ENCODE measurements around the gene TMC8. TPM values are rescaled to one million over a fixed set of nuclear protein-coding genes. Genes with fewer than 3 reads are reported as not detected.

The TMC8 gene
- total RNA-seq, 1 donor from 2014 or later = 1.3 TPM

GRCh38 chr17:78122931-78123249, 7.7 kb upstream of the TMC8 start:
- Histone ChIP-seq H3K4me1 (peaks cover 52% of the 10 kb centered on the region), H3K4me3 (no peak overlapping the region), H3K27ac (replicated peaks) (no peak overlapping the region), H3K36me3 (peaks cover 66% of the 10 kb centered on the region), H3K27me3 (ENCODE audit: low read depth) (no peaks in the 10 kb centered on the region), H3K9me3 (replicated peaks) (no peaks in the 10 kb centered on the region)
- TF ChIP-seq, protein P1, sequence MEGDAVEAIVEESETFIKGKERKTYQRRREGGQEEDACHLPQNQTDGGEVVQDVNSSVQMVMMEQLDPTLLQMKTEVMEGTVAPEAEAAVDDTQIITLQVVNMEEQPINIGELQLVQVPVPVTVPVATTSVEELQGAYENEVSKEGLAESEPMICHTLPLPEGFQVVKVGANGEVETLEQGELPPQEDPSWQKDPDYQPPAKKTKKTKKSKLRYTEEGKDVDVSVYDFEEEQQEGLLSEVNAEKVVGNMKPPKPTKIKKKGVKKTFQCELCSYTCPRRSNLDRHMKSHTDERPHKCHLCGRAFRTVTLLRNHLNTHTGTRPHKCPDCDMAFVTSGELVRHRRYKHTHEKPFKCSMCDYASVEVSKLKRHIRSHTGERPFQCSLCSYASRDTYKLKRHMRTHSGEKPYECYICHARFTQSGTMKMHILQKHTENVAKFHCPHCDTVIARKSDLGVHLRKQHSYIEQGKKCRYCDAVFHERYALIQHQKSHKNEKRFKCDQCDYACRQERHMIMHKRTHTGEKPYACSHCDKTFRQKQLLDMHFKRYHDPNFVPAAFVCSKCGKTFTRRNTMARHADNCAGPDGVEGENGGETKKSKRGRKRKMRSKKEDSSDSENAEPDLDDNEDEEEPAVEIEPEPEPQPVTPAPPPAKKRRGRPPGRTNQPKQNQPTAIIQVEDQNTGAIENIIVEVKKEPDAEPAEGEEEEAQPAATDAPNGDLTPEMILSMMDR (IDR thresholded peaks at IDR 0.05; ENCODE audit: borderline replicate concordance) = no peak
- intact Hi-C loops (cut with micrococcal nuclease) = no loop called here
- DNase-seq = no peak

DNA sequence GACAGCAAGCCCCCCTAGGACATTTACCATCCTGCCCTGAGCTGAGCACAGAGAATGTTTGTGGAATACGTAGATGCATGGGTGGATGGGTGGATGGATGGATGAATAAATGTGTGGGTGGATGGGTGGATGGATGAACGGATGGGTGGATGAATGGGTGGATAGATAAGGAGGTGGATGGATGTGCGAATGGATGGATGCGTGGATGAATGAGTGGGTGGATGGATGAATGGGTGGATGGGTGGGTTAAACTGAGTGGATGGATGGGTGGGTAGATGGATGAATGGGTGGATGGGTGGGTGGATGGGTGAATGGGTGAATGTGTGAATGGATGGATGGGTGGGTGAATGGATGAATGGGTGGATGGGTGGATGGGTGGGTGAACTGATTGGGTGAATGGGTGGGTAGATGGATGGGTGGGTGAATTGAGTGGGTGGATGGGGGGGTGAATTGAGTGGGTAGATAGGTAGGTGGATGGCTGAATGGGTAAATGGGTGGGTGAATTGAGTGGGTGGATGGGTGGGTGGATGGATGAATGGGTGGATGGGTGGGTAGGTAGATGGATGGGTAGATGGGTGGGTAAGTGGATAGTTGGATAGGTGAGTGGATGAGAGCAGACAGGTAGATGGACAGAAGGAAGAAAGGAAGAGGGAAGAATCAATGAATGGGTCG, 7.2 kb upstream of the TMC8 start:
- Histone ChIP-seq H3K4me1 (peaks cover 55% of the 10 kb centered on the region), H3K4me3 (no peak overlapping the region), H3K27me3 (ENCODE audit: low read depth) (no peaks in the 10 kb centered on the region), H3K27ac (replicated peaks) (no peak overlapping the region), H3K9me3 (replicated peaks) (no peaks in the 10 kb centered on the region), H3K36me3 (peaks cover 66% of the 10 kb centered on the region)
- TF ChIP-seq, protein P1 (IDR thresholded peaks at IDR 0.05; ENCODE audit: borderline replicate concordance) = no peak
- intact Hi-C loops (cut with micrococcal nuclease) = no loop called here
- no peak for DNase-seq

GRCh38 chr17:78124081-78124835, 6.3 kb upstream of the TMC8 start:
- TF ChIP-seq, protein P1 (IDR thresholded peaks at IDR 0.05; ENCODE audit: borderline replicate concordance) = no peak
- no peaks in the 10 kb centered on the region for H3K27me3 ChIP-seq (ENCODE audit: low read depth)
- peaks cover 57% of the 10 kb centered on the region for H3K36me3 ChIP-seq
- peak overlapping the region; percentile 93 for H3K27ac ChIP-seq (replicated peaks)
- intact Hi-C loops (cut with micrococcal nuclease) = no loop called here
- no peaks in the 10 kb centered on the region for H3K9me3 ChIP-seq (replicated peaks)
- peaks cover 63% of the 10 kb centered on the region for H3K4me1 ChIP-seq
- peak overlapping the region; percentile 82 for H3K4me3 ChIP-seq
- DNase-seq = no peak

GRCh38 chr17:78124836-78125137, 5.8 kb upstream of the TMC8 start:
- peak overlapping the region; percentile 93 for H3K27ac ChIP-seq (replicated peaks)
- peak overlapping the region; percentile 82 for H3K4me3 ChIP-seq
- intact Hi-C loops (cut with micrococcal nuclease) = no loop called here
- H3K36me3 ChIP-seq = peaks cover 56% of the 10 kb centered on the region
- H3K27me3 ChIP-seq (ENCODE audit: low read depth) = no peaks in the 10 kb centered on the region
- DNase-seq = no peak
- TF ChIP-seq, protein P1 (IDR thresholded peaks at IDR 0.05; ENCODE audit: borderline replicate concordance) = no peak
- H3K4me1 ChIP-seq = peaks cover 68% of the 10 kb centered on the region
- no peaks in the 10 kb centered on the region for H3K9me3 ChIP-seq (replicated peaks)

GRCh38 chr17:78125138-78125913, 5.2 kb upstream of the TMC8 start:
- intact Hi-C loops (cut with micrococcal nuclease) = no loop called here
- peak overlapping the region; percentile 93 for H3K27ac ChIP-seq (replicated peaks)
- no peaks in the 10 kb centered on the region for H3K9me3 ChIP-seq (replicated peaks)
- no peak for DNase-seq
- H3K4me3 ChIP-seq = peak overlapping the region; percentile 82
- peaks cover 74% of the 10 kb centered on the region for H3K4me1 ChIP-seq
- no peaks in the 10 kb centered on the region for H3K27me3 ChIP-seq (ENCODE audit: low read depth)
- TF ChIP-seq, protein P1 (IDR thresholded peaks at IDR 0.05; ENCODE audit: borderline replicate concordance) = no peak
- H3K36me3 ChIP-seq = peaks cover 52% of the 10 kb centered on the region

Data from left ventricle myocardium inferior (tissue), 1 donor.